HG03139 (cell line): ENCODE measurements around the gene SLC39A7.

Experiments
- ATAC-seq: cut with Tn5 transposase; IDR thresholded peaks from one replicate; pipeline ENCODE4 v1.9.1; 2021; ENCODE audit not compliant: unreplicated experiment

The SLC39A7 gene

DNA sequence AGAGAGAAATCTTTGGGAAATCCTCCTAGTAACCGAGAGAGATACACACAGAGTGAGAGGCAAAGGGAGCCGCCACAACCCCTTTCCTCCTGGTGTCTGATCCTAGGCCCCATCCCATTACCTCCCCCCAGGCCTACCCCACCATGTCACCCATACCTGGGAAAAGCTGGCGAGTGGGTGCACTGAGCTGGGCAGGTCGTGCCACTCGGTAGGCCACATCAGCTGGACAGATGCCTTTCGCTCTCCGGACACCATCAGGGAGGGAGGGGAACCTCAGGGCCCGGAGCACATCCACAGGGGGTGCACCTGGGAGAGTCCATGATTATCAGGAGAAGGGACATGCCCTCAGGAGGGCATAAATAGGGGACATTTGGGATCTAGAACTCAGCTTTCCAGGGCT is 11.5 kb upstream of the SLC39A7 start:
- no peak for ATAC-seq

DNA sequence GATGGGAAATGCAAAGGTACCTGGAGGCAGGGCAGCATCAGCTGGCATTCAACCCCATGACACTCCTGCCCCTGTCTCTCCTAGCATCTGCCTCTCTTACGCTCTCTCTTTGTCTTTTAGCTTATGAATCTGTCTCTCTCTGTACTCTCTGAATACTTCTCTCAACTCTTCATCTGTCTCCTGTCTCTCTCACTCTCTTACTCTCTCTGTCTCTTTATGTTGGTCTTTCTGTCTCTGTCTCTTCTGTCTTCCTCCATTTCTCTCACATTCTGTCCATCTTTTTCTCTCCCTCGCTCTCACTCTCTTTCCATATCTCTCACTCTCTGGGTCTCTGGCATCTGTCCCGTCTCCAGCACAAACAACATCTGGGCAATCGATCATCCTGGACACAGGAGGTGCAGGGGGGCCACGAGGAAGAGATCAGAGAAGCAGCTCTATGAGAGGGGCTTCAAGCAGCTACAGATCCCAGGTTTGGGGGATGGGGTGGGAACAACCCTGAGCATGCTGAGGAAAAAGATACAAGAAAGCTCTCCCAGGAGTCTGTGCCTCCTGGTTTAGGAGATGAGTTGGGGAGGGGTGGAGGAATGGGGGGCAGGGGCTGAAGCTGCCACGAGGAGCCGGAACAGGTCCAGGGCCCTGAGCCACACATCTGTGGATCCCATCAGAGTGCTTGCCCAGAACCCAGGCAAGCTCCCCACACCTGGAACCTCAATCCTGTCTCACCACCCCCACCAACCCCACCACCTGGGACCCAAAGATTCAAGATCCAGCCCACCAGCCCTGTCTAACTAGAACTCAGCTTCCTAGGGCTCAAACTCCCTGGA is 10.8 kb upstream of the SLC39A7 start:
- ATAC-seq, result no peak

- ATAC-seq, result no peak
These were observed 10.1 kb upstream of the SLC39A7 start for GRCh38 chr6:33190504-33191107.

DNA sequence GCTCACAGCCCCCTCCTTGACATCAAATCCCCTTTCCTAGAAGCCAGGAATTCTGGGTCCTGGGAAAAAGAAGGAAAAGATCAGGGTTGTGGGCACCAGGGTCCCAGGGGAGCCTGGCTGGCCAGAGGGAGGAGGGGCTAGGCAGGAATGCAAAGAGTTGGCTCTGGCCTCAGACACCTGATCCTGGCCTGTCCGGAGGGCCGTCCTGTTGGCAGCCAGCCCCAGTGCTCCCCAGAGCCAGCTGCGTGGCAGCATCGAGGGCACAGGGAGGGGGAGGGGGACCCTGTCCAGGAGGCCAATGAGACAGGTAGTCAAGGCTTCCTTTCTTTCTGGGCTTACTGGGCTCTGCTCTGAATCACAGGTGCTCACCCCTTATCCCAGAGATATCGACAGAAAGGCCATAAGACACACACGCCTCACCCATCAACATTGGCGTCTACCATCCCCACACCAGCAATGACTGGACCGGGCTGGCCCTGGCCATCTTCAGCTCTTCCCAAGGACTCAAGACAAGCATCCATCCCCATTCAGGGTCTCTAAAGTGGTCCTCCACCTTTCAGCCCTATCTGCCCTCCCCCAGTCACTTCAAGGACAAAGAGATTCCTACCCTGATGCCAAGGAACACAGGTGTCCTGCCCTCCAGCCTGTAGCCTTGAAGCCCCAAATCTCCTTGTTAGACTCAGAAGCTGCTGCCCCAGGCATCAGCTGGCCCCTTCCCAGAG is 9.1 kb upstream of the SLC39A7 start:
- no peak for ATAC-seq

- no peak for ATAC-seq
These were observed 8.5 kb upstream of the SLC39A7 start, which contains the start of gene COL11A2 for GRCh38 chr6:33192105-33192646. COL11A2 (minus strand) TSS chr6:33192467; CDS start chr6:33192240, 227 bp downstream.

DNA sequence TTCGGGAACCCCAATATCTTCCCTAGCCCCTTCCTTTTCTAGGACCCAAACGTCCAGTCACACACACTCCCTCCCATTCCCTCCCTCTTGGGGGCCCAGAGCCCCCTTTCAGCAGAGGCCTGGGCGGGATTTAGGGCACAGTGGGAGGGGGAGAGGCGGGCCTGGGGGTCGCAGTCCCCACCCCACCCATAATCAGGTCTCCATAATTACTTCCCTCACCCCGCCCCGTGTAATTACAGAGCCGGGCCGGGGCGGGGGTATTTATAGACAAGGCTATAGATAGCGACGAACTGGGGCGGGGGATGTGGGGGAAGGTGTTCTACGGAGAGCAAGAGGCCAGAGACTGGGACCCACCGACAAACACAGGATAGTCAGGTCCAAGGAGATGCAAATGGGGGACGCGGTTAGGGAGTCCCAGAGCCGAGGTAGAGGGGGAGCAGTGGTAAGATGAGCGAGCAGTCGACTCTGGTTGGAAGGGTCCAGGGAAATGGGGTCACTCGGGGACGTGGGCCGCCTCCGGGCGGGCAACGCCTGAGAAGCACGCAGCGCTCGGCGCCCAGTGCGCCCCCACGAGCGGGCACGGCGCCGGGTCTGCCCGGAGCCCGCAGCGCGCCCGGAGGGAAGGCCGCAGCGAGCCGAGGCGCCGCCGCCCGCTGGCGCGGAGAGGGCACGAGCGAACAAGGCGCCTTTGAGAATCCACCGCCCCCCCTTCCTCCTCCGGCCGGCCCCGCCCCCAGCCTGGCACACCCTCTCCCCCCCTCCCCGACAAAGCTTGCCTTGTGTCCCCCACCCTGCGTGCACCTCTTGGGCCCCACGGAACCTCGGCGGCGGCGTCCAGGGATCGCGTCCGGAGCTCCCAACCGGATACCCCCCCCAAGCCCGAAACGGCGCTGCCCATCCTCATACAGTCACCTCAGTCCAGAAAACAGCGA is 7.7 kb upstream of the SLC39A7 start:
- ATAC-seq, result no peak

DNA sequence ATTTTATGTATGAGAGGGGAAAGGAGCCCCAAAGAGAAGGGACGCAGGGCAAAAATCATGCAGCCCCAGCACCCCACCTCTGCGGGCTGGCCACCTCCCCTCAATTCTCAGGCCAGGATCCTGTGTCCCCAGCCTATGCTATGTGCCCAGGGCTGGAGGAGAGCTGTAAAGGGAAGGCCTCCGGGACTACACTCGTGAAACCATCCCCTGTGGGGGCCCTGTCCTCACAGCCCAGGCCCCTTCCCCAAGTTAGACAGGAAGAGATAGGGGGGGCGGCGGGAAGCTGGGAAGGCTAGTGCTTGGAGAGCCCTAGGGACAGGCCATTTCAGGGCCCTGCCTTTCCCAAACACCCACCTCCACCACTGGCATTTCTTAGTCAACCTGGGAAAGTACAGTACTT is 7.0 kb upstream of the SLC39A7 start:
- ATAC-seq, result no peak

GRCh38 chr6:33194431-33194979 is 6.2 kb upstream of the SLC39A7 start:
- no peak for ATAC-seq

GRCh38 chr6:33195304-33196165 is 5.1 kb upstream of the SLC39A7 start:
- no peak for ATAC-seq

- no peak for ATAC-seq
These were observed 3.1 kb upstream of the SLC39A7 start for GRCh38 chr6:33197431-33198048.

DNA sequence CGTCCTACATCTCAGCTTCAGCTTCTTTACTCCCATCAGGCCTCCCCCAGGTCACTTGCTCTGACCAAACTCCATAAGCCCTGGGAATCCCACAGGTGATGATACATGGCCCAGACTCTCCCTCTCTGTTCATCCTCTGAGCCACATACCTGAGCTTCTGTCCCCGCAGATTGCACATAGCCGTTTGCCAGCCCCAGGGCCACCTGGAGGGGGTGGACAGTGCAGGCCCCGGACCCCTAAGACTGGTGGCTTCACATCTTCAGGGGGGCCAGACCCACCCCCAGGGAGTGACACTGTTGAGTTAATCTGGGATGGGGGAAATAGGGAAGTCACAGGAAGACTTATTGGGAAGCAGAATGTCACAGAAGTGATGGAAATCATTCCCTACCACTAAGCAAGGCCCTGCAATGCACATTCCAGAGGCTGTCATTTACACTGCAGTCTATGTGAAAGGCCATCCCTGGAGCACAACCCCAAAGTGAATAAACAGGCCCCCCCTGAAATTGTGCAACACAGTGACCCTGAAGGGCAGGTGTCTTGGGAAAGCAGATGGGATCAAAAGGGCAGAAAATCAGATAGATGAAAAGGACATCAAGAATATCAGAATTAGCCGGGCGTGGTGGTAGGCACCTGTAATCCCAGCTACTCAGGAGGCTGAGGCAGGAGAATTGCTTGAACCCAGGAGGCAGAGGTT is 2.4 kb upstream of the SLC39A7 start:
- ATAC-seq, result no peak

- ATAC-seq, result no peak
These were observed 1.7 kb upstream of the SLC39A7 start for GRCh38 chr6:33198853-33199436.

DNA sequence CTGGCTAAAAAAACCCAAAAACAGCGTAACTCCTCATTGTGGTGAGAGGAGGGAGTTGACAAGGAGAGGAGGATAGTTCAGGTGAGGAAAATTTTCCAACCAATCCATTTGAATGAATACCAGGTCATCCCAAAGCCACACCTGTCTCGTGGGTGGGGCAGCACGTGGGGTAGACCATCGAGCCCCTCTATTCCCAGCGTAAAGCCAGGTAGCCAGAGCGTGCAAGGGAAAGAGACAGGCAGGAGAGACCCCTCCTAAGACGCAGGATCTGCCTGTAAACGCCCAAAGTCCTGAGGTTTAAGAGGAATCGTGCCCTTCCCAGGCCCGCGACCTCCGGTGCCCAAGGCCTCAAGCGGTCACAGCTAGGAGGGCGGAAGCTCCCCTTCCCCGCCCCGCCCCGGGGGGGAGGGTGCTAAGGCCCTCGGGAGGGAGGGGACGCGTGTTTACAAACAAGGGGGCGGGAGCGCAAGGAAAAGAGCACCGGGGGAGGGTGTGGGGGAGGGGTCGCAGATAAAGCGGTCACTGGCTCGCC is 914 bp upstream of the SLC39A7 start:
- peak; percentile 17 for ATAC-seq

DNA sequence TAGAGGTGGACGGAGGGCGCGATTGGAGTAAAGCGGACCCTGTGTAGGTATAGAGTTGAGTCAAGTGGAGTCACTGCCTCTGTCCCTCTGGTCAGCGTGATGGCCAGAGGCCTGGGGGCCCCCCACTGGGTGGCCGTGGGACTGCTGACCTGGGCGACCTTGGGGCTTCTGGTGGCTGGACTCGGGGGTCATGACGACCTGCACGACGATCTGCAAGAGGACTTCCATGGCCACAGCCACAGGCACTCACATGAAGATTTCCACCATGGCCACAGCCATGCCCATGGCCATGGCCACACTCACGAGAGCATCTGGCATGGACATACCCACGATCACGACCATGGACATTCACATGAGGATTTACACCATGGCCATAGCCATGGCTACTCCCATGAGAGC is 479 bp downstream of the SLC39A7 start:
- peak; percentile 3 for ATAC-seq

DNA sequence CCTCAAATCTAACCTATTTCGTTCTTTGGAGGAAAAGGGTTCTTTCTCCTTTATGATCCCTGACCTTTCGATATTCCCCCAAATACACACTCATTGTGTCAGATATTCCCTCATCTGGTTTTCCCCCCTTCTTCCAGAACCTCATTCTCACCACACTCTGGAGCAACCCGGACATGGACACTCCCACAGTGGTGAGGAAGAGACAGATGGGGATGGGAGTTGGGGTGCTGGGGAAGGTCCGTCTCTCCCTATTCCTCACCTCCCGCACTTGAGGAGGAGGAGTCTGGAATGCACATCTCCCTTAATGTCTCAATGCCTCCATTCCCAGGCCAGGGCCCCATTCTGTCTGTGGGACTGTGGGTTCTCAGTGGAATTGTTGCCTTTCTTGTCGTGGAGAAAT is 1.3 kb downstream of the SLC39A7 start:
- no peak for ATAC-seq

DNA sequence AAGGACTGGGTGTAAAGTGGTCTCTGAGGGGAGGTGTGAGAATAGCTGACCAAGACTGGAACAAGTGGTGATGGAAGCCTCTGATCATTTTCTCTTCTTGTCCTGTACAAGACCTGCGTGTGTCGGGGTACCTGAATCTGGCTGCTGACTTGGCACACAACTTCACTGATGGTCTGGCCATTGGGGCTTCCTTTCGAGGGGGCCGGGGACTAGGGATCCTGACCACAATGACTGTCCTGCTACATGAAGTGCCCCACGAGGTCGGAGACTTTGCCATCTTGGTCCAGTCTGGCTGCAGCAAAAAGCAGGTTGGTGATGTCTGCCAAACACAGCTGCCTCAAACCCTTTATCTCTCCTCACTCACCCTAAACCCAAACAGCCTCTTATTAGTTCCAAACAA is 2.1 kb downstream of the SLC39A7 start:
- no peak for ATAC-seq

- no peak for ATAC-seq
These were observed 2.9 kb downstream of the SLC39A7 start for GRCh38 chr6:33203443-33204164.
